Psoas muscle (tissue), 8 donors: ENCODE results near the gene RNASE13. TPM values are rescaled to one million over a fixed set of nuclear protein-coding genes. Genes with fewer than 3 reads are reported as not detected.

Source experiments
- ATAC-seq, 4 donors: fragments of 200-7000 bp; cut with Tn5 transposase; one replicate each; pipeline ENCODE4 v1.9.1; 2020; ENCODE audit warnings: moderate library complexity in 3 of 4, mild to moderate bottlenecking in 2 of 4
- DNase-seq, 2 donors: peaks; one replicate each; pipeline ENCODE4 v3.0.0-alpha.2; 2020
- H3K27ac ChIP-seq: fragments of 200-600 bp; one replicate; pipeline ENCODE4 v1.8.0; 2022
- H3K27me3 ChIP-seq, 3 donors: fragments of 200-600 bp in 1 of 3; one replicate each; pipeline versions ENCODE4 v1.6.1 to v1.8.0; 2013 to 2022; ENCODE audit warnings: low read length in 2 of 3, mild to moderate bottlenecking in 2 of 3, moderate library complexity in 1 of 3; ENCODE audit not compliant: insufficient read depth in 3 of 3
- H3K36me3 ChIP-seq, 2 donors: fragments of 200-600 bp in 1 of 2; one replicate each; pipeline versions ENCODE4 v1.6.1 to v1.8.0; 2013 to 2022; ENCODE audit warnings: low read depth in 1 of 2, mild to moderate bottlenecking in 1 of 2, moderate library complexity in 1 of 2; ENCODE audit not compliant: insufficient read depth in 1 of 2
- H3K4me1 ChIP-seq: fragments of 200-600 bp; one replicate; pipeline ENCODE4 v1.8.0; 2022
- H3K4me3 ChIP-seq: fragments of 200-600 bp; one replicate; pipeline ENCODE4 v1.8.0; 2022; ENCODE audit warnings: mild to moderate bottlenecking
- H3K9me3 ChIP-seq: fragments of 200-600 bp; one replicate; pipeline ENCODE4 v1.8.0; 2022
- CTCF ChIP-seq: fragments of 200-600 bp; IDR thresholded peaks from one replicate; pipeline ENCODE4 v1.8.0; 2022; ENCODE audit warnings: antibody characterized with exemption
- WGBS, 3 donors: extraction: QIAGEN DNeasy Blood & Tissue Kit; methylation state at CpG; one replicate each; pipeline versions ENCODE4 v1.1.6 to v1.1.7; 2013; 5-methylcytosine and 5-hydroxymethylcytosine counted together
- intact Hi-C, 2 donors: fragments of 100-400 bp; cut with DNase I; formaldehyde crosslinking; loops; one replicate each; pipeline versions ENCODE4 v1.11.0 to v1.14.2; 2022
- polyA plus RNA-seq, 3 donors: library from polyadenylated mRNA; stranded (reverse); fragments of 200-250 nt; gene quantifications; one replicate each; pipeline ENCODE4 v1.2.3, GENCODE V29; 2013
- total RNA-seq, 4 donors: library from RNA; stranded (reverse); fragmentation: NEBNext Ultra II Directional in 2 of 4; extraction: Animal tissue kit (Norgen Biotek cat#: 25700) in 2 of 4; gene quantifications; one replicate each; pipeline versions ENCODE4 v1.2.1 to v1.2.4, GENCODE V29; 2021 to 2023
- donor health status: healthy with polysubstance abuse.
- donor health status: DM: no; HTN: no; CAD: no; lungs with moderate emphysema.
- donor health status: Bipolar disorder and iron deficiency.
- donor health status: healthy.
- donor health status: DM: yes; HTN: yes; CAD: no.
- donor health status: DM: no; HTN: no; CAD: no.
- donor health status: DM: no; HTN: no; CAD: no.
- donor health status: DM: yes; HTN: yes; CAD: no.

RNASE13 gene
- total and polyA plus RNA-seq, 7 donors, result 0.05 TPM; not detected in 6

DNA sequence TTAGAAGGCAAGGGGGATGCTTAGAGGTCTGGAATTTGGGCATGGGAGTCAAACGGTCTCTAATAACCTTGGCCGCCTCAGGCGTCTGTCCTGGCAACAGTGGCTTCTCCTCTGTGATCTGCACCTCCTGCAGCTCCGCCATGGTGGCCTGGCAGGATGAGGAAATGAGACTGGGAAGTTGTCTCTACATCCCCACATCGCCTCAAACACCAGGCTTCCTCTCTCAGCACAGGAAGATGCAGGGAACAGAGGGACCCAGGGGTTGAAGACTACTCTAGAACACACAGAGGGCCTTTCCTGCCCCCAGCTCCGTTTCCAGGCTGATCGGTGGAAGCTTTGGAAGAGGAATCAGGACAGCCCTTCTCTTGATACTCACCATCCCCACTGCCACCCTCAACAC is 11.4 kb downstream of the RNASE13 start:
- Histone ChIP-seq H3K27me3 (no peaks in the 10 kb centered on the region), H3K4me1 (peaks cover 68% of the 10 kb centered on the region), H3K4me3 (peak overlapping the region; percentile 98), H3K27ac (peak overlapping the region; percentile 98), H3K36me3 (peaks cover 2 to 46% of the 10 kb centered on the region in 2 donors), H3K9me3 (no peaks in the 10 kb centered on the region)
- no peak for TF ChIP-seq CTCF
- 6 to 12% (median 11%) methylated on average over 7 of the region's 7 CpGs for WGBS, 3 donors
- peak in 1 of 2 donors; percentile 69 for DNase-seq
- ATAC-seq, result no peak
- intact Hi-C loops, result no loop called here

- 20 to 49% (median 21%) methylated on average over 5 of the region's 5 CpGs for WGBS, 3 donors
- intact Hi-C loops, result no loop called here
- peaks cover 2 to 51% of the 10 kb centered on the region in 2 donors for H3K36me3 ChIP-seq
- peak overlapping the region; percentile 98 for H3K4me3 ChIP-seq
- DNase-seq (no peak), ATAC-seq (no peak)
- no peak for TF ChIP-seq CTCF
- peak overlapping the region; percentile 98 for H3K27ac ChIP-seq
- H3K4me1 ChIP-seq, result peaks cover 72% of the 10 kb centered on the region
- no peaks in the 10 kb centered on the region for H3K27me3 ChIP-seq
- no peaks in the 10 kb centered on the region for H3K9me3 ChIP-seq
Observed at GRCh38 chr14:21022686-21023085, 11.9 kb downstream of the RNASE13 start.

DNA sequence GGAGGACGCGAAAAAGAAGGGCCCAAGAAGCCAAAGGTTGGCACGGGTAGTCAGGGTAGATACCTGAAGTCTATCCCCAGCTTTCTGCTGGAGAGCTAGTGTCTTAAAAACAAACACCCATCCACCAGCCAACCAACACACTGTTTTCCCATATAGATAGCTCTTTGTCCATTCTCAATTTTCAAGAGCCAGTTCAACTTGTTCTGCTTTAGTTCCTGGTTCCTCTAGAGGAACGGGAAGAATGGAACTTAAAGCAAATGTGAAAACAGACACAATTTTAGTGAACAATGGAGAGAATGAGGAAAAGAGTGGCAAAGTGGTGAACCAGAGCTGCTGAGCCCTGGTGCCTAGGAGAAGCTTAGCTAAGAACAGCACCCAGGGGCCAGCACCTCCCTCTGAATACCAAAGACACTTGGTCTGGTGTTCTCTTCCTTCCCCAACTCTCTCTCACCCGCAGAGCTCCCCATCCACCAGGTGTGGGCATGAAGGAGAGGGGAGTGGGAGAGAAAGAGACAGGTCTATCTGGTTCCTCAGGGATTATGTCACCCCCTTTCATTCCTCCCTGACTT is 13.5 kb downstream of the RNASE13 start:
- H3K27me3 ChIP-seq, result no peaks in the 10 kb centered on the region
- no peak for DNase-seq
- peaks cover 2 to 67% of the 10 kb centered on the region in 2 donors for H3K36me3 ChIP-seq
- H3K4me3 ChIP-seq, result peak overlapping the region; percentile 98
- H3K4me1 ChIP-seq, result peaks cover 75% of the 10 kb centered on the region
- no peak for TF ChIP-seq CTCF
- peak overlapping the region; percentile 98 for H3K27ac ChIP-seq
- H3K9me3 ChIP-seq, result no peaks in the 10 kb centered on the region
- no peak for ATAC-seq
- intact Hi-C loops, result no loop called here
- 67 to 89% (median 75%) methylated on average over 5 of the region's 5 CpGs for WGBS, 3 donors

DNA sequence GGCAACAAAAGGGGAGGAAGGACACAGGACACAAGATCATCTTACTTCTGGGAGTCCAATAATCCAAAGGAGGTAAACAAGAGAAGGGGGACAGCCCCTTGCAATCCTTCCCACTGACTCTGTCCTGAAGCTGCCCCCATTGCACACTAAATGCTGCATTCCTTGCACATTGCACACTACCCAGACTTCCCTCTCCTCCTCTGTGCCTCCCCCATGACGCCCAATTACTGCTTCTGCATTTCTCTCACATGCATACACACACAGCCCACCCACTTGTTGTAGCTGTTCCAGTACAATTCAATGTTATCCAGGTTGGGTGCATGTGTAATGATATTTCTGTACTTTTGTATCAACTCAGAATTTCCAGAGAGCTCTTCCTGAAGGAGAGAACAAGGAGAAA is 15.2 kb downstream of the RNASE13 start:
- no peak for TF ChIP-seq CTCF
- no peak for DNase-seq
- no peaks in the 10 kb centered on the region for H3K27me3 ChIP-seq
- H3K9me3 ChIP-seq, result no peaks in the 10 kb centered on the region
- peaks cover 86% of the 10 kb centered on the region for H3K4me1 ChIP-seq
- no peak for ATAC-seq
- peaks cover 2 to 68% of the 10 kb centered on the region in 2 donors for H3K36me3 ChIP-seq
- WGBS, 3 donors, result 53 to 71% (median 55%) methylated on average over 1 of the region's 1 CpG
- intact Hi-C loops, result loop anchor here in 1 of 2 donors (5.0 kb wide), 1 partner anchor 73 kb away; no protein-coding TSS in a partner anchor
- H3K27ac ChIP-seq, result no peak overlapping the region
- H3K4me3 ChIP-seq, result no peak overlapping the region

DNA sequence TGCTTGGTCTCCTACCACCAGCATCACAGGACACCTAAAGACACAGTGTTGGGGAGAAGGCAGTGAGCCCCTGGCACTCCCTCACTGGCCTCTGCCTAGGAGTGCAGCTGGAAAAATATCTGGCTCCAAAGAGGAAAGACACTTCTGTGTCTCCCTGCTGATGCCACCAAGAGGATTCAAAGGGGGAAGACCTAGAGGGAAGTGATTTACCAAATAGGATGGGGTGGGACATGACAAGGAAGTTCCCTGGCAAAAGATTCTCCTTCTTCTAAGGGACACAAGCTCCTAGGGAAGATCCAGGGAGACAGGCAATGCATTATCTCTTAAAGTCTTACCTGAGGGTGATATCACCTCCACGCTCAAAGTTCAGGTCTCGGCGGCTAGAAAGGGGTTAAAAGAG is 15.8 kb downstream of the RNASE13 start:
- H3K27me3 ChIP-seq, result no peaks in the 10 kb centered on the region
- H3K4me3 ChIP-seq, result no peak overlapping the region
- TF ChIP-seq CTCF, result no peak
- intact Hi-C loops, result loop anchor here in 1 of 2 donors (5.0 kb wide), 1 partner anchor 74 kb away; no protein-coding TSS in a partner anchor
- DNase-seq (no peak), ATAC-seq (no peak)
- H3K9me3 ChIP-seq, result no peaks in the 10 kb centered on the region
- H3K36me3 ChIP-seq, result peaks cover 2 to 68% of the 10 kb centered on the region in 2 donors
- peak overlapping the region; percentile 39 for H3K27ac ChIP-seq
- H3K4me1 ChIP-seq, result peaks cover 89% of the 10 kb centered on the region
- 86 to 92% (median 90%) methylated on average over 3 of the region's 3 CpGs for WGBS, 3 donors
